Epithelial cell of prostate (primary cell): Measurements from ENCODE around the gene CCDC192.
A peak's percentile ranks its signal among the peaks of the same experiment; 100 is the strongest.

Experiments used
- DNase-seq: peaks from one replicate; pipeline ENCODE4 v3.0.0-alpha.2; 2011; ENCODE audit warnings: low read depth, low spot score
- H3K27ac ChIP-seq: fragments of 450-650 bp; 2 replicates; pipeline ENCODE4 v1.5.1; 2017; ENCODE audit warnings: mild to moderate bottlenecking

Gene CCDC192

GRCh38 chr5:127804886-127805426, 101.8 kb downstream of the CCDC192 start:
- H3K27ac ChIP-seq = peak overlapping the region; percentile 19
- peak; percentile 48 for DNase-seq

GRCh38 chr5:127805448-127805847, 102.3 kb downstream of the CCDC192 start:
- no peak for DNase-seq

GRCh38 chr5:127806776-127807175, 103.6 kb downstream of the CCDC192 start:
- no peak overlapping the region for H3K27ac ChIP-seq
- no peak for DNase-seq

More at GRCh38 chr5:127805448-127805847, 102.3 kb downstream of the CCDC192 start:
- peak overlapping the region; percentile 19 for H3K27ac ChIP-seq

- DNase-seq = no peak
- H3K27ac ChIP-seq = no peak overlapping the region
Measured at GRCh38 chr5:127809533-127809932, 106.3 kb downstream of the CCDC192 start.

- DNase-seq = no peak
Measured at GRCh38 chr5:127810017-127810416, 106.8 kb downstream of the CCDC192 start.

GRCh38 chr5:127810707-127811490, 107.7 kb downstream of the CCDC192 start:
- no peak overlapping the region for H3K27ac ChIP-seq
- DNase-seq = no peak

More at GRCh38 chr5:127810017-127810416, 106.8 kb downstream of the CCDC192 start:
- no peak overlapping the region for H3K27ac ChIP-seq

GRCh38 chr5:127812570-127812969, 109.4 kb downstream of the CCDC192 start:
- no peak for DNase-seq
- H3K27ac ChIP-seq = peak overlapping the region; percentile 75

GRCh38 chr5:127813633-127814587, 110.7 kb downstream of the CCDC192 start:
- H3K27ac ChIP-seq = peak overlapping the region; percentile 75
- peak; percentile 50 for DNase-seq

- peak overlapping the region; percentile 75 for H3K27ac ChIP-seq
- DNase-seq = no peak
Measured at GRCh38 chr5:127814588-127814973, 111.4 kb downstream of the CCDC192 start.

- H3K27ac ChIP-seq = no peak overlapping the region
- DNase-seq = peak; percentile 81
Measured at GRCh38 chr5:127820910-127821553, 117.8 kb downstream of the CCDC192 start.

GRCh38 chr5:127821896-127822295, 118.7 kb downstream of the CCDC192 start:
- H3K27ac ChIP-seq = no peak overlapping the region
- no peak for DNase-seq

GRCh38 chr5:127824126-127824525, 120.9 kb downstream of the CCDC192 start:
- no peak overlapping the region for H3K27ac ChIP-seq
- no peak for DNase-seq

- H3K27ac ChIP-seq = no peak overlapping the region
Measured at GRCh38 chr5:127826011-127826410, 122.8 kb downstream of the CCDC192 start.

GRCh38 chr5:127827451-127827850, 124.3 kb downstream of the CCDC192 start:
- no peak overlapping the region for H3K27ac ChIP-seq
- no peak for DNase-seq

More at GRCh38 chr5:127826011-127826410, 122.8 kb downstream of the CCDC192 start:
- DNase-seq = no peak

GRCh38 chr5:127830157-127830556, 127.0 kb downstream of the CCDC192 start:
- no peak for DNase-seq

GRCh38 chr5:127830829-127831598, 127.8 kb downstream of the CCDC192 start:
- no peak for DNase-seq
- H3K27ac ChIP-seq = no peak overlapping the region

More at GRCh38 chr5:127830157-127830556, 127.0 kb downstream of the CCDC192 start:
- H3K27ac ChIP-seq = no peak overlapping the region

- no peak for DNase-seq
- no peak overlapping the region for H3K27ac ChIP-seq
Measured at GRCh38 chr5:127832067-127832466, 128.9 kb downstream of the CCDC192 start.

- no peak for DNase-seq
- H3K27ac ChIP-seq = no peak overlapping the region
Measured at GRCh38 chr5:127834094-127834531, 130.9 kb downstream of the CCDC192 start.

- no peak for DNase-seq
- H3K27ac ChIP-seq = no peak overlapping the region
Measured at GRCh38 chr5:127834554-127834953, 131.4 kb downstream of the CCDC192 start.
